ENCODE results near the gene XG. TPM values are rescaled to one million over a fixed set of nuclear protein-coding genes. Genes with fewer than 3 reads are reported as not detected.

Gene XG
- total and polyA plus RNA-seq, 8 donors = 0.17 to 1.6 (median 0.41) TPM

- no peaks in the 10 kb centered on the region for H3K36me3 ChIP-seq
- peak within 1 kb of the TSS; percentile 9 to 24 for H3K4me3 ChIP-seq
- H3K4me1 ChIP-seq = no peaks in the 10 kb centered on the region
- peak; percentile 83 for ATAC-seq
- no peak for TF ChIP-seq CTCF (IDR thresholded peaks at IDR 0.05)
- H3K27me3 ChIP-seq = peaks cover 11 to 33% of the 10 kb centered on the region in 2 donors
- intact Hi-C loops (cut with DNase I) = no loop called here
- H3K27ac ChIP-seq = no peak within 1 kb of the TSS
- H3K9me3 ChIP-seq = no peaks in the 10 kb centered on the region
- DNase-seq = no peak
Measured at GRCh38 chrX:2828344-2828958, 76.6 kb downstream of the XG start, which contains the start of gene GYG2. Gene GYG2, plus strand, starts transcription at chrX:2828930. Its CDS starts 1,259 bp downstream, at chrX:2830189.

- intact Hi-C loops (cut with DNase I) = no loop called here
- no peak for TF ChIP-seq CTCF (IDR thresholded peaks at IDR 0.05)
- peaks cover 11 to 33% of the 10 kb centered on the region in 2 donors for H3K27me3 ChIP-seq
- no peaks in the 10 kb centered on the region for H3K36me3 ChIP-seq
- H3K4me3 ChIP-seq = peak overlapping the region; percentile 9 to 24
- ATAC-seq (peak; percentile 62), DNase-seq (peak in 1 of 4 donors; percentile 49)
- no peak overlapping the region for H3K27ac ChIP-seq
- no peaks in the 10 kb centered on the region for H3K9me3 ChIP-seq
- no peaks in the 10 kb centered on the region for H3K4me1 ChIP-seq
Measured at GRCh38 chrX:2828959-2829411, 77.1 kb downstream of the XG start.

GRCh38 chrX:2829469-2830246 lies 77.8 kb downstream of the XG start:
- DNase-seq (no peak), ATAC-seq (no peak)
- Histone ChIP-seq H3K27me3 (peaks cover 11 to 33% of the 10 kb centered on the region in 2 donors), H3K9me3 (no peaks in the 10 kb centered on the region), H3K27ac (no peak overlapping the region), H3K36me3 (no peaks in the 10 kb centered on the region), H3K4me3 (peak overlapping the region in 1 of 2 donors; percentile 24), H3K4me1 (no peaks in the 10 kb centered on the region)
- intact Hi-C loops (cut with DNase I) = no loop called here
- no peak for TF ChIP-seq CTCF (IDR thresholded peaks at IDR 0.05)

- Histone ChIP-seq H3K4me1 (no peaks in the 10 kb centered on the region), H3K4me3 (no peak overlapping the region), H3K36me3 (no peaks in the 10 kb centered on the region), H3K27ac (no peak overlapping the region), H3K9me3 (no peaks in the 10 kb centered on the region), H3K27me3 (peaks cover 11 to 33% of the 10 kb centered on the region in 2 donors)
- DNase-seq (no peak), ATAC-seq (no peak)
- TF ChIP-seq CTCF (IDR thresholded peaks at IDR 0.05) = no peak
- intact Hi-C loops (cut with DNase I) = no loop called here
Measured at GRCh38 chrX:2831471-2832228, 79.8 kb downstream of the XG start.
